CD4-positive, alpha-beta T cell (primary cell): ENCODE data around the gene NUBP2. TPM values are rescaled to one million over a fixed set of nuclear protein-coding genes. Genes with fewer than 3 reads are reported as not detected.

Experiments
- ATAC-seq: fragments of 200-7000 bp; cut with Tn5 transposase; one replicate; pipeline ENCODE4 v1.10.0; 2022; ENCODE audit warnings: mild to moderate bottlenecking; ENCODE audit not compliant: poor library complexity
- CTCF ChIA-PET: fragments of 350-600 bp; sonication (Branson Sonifier 250); formaldehyde crosslinking; loops from one replicate; lab custom pipeline; 2021; ENCODE audit warnings: antibody characterized with exemption, inconsistent platforms; lab: Charles Lee
- POLR2A ChIA-PET: fragments of 350-600 bp; sonication (Branson Sonifier 250); formaldehyde crosslinking; loops from one replicate; lab custom pipeline; 2021; ENCODE audit warnings: antibody characterized with exemption, inconsistent platforms; lab: Charles Lee
- DNase-seq, 14 experiments: peaks; one replicate each; pipeline ENCODE4 v3.0.0-alpha.2; 2013 to 2020; ENCODE audit warnings: mixed read lengths in 2 of 14
- H3K27ac ChIP-seq, 2 donors: one replicate each; pipeline versions ENCODE4 v1.5.1 to v1.7.0; 2013; ENCODE audit warnings: low read length in 2 of 2, low read depth in 1 of 2, mild to moderate bottlenecking in 1 of 2
- H3K27me3 ChIP-seq, 2 experiments: 1 replicate in 1 of 2; 2 replicates in 1 of 2; pipeline versions ENCODE4 v1.6.1 to v1.7.0; 2013; ENCODE audit warnings: low read length in 2 of 2, control low read depth in 1 of 2, mild to moderate bottlenecking in 1 of 2, moderate library complexity in 1 of 2; ENCODE audit not compliant: insufficient read depth in 2 of 2, control insufficient read depth in 1 of 2
- H3K36me3 ChIP-seq: one replicate; pipeline ENCODE4 v1.6.1; 2013; ENCODE audit warnings: low read length, control low read depth; ENCODE audit not compliant: insufficient read depth
- H3K4me1 ChIP-seq: one replicate; pipeline ENCODE4 v1.6.1; 2013; ENCODE audit warnings: low read length, control low read depth; ENCODE audit not compliant: insufficient read depth
- H3K4me3 ChIP-seq: one replicate; pipeline ENCODE4 v1.5.1; 2013; ENCODE audit warnings: mild to moderate bottlenecking, low read length, moderate library complexity
- H3K9me3 ChIP-seq, 2 experiments: 1 replicate in 1 of 2; 2 replicates in 1 of 2; pipeline versions ENCODE4 v1.6.1 to v1.7.0; 2013; ENCODE audit warnings: low read length in 2 of 2, mild to moderate bottlenecking in 2 of 2, control low read depth in 1 of 2, moderate library complexity in 1 of 2; ENCODE audit not compliant: control insufficient read depth in 1 of 2, insufficient read depth in 1 of 2
- H3K27ac Mint-ChIP-seq: one replicate; pipeline ENCODE4 v1.8.0; 2020; ENCODE audit warnings: mixed read lengths
- H3K27me3 Mint-ChIP-seq: one replicate; pipeline ENCODE4 v1.8.0; 2021; ENCODE audit warnings: mixed read lengths
- H3K36me3 Mint-ChIP-seq: one replicate; pipeline ENCODE4 v1.8.0; 2021; ENCODE audit warnings: low read depth, mixed read lengths
- H3K4me1 Mint-ChIP-seq: one replicate; pipeline ENCODE4 v1.8.0; 2021; ENCODE audit warnings: low read depth, mixed read lengths
- H3K4me3 Mint-ChIP-seq: one replicate; pipeline ENCODE4 v1.8.0; 2020; ENCODE audit warnings: mild to moderate bottlenecking, mixed read lengths
- H3K9me3 Mint-ChIP-seq: one replicate; pipeline ENCODE4 v1.8.0; 2020; ENCODE audit warnings: mixed read lengths
- CTCF ChIP-seq: fragments of 200-600 bp; IDR thresholded peaks from one replicate; pipeline ENCODE4 v1.8.0; 2022; ENCODE audit warnings: antibody characterized with exemption, mild to moderate bottlenecking
- intact Hi-C, 2 experiments: fragments of 100-400 bp; cut with DNase I in 1 of 2; cut with micrococcal nuclease in 1 of 2; formaldehyde crosslinking; loops; one replicate each; pipeline versions ENCODE4 v1.15.1 to v1.9.0; 2023 to 2025; cut with DNase I, micrococcal nuclease
- total RNA-seq, 174 experiments: library from RNA in 2 of 174; stranded (reverse) in 2 of 174; gene quantifications; one replicate each; pipeline ENCODE4 v1.2.3 and lab custom pipeline; 2021 to 2026

The NUBP2 gene
- total RNA-seq, 2 experiments from 2014 or later: 36.4 to 38.1 TPM

- Mint-ChIP-seq H3K9me3 (no peaks in the 10 kb centered on the region), H3K4me1 (peaks cover 3% of the 10 kb centered on the region), H3K27ac (no peak overlapping the region), H3K36me3 (peaks cover 24% of the 10 kb centered on the region), H3K27me3 (no peaks in the 10 kb centered on the region), H3K4me3 (no peak overlapping the region)
- no peak for TF ChIP-seq CTCF
- no peak for ATAC-seq
- no peak overlapping the region for H3K4me3 ChIP-seq
- intact Hi-C loops: no loop called here
- H3K36me3 ChIP-seq: peaks cover 65% of the 10 kb centered on the region
- ChIA-PET CTCF (no interaction called here), POLR2A (no interaction called here)
- H3K9me3 ChIP-seq: no peaks in the 10 kb centered on the region
- DNase-seq: no peak
- no peak overlapping the region for H3K27ac ChIP-seq
- H3K27me3 ChIP-seq: no peaks in the 10 kb centered on the region
- H3K4me1 ChIP-seq: peaks cover 19% of the 10 kb centered on the region
Measured at GRCh38 chr16:1819611-1820010, 36.9 kb downstream of the NUBP2 start.

GRCh38 chr16:1820096-1820945 lies 37.6 kb downstream of the NUBP2 start:
- intact Hi-C loops: no loop called here
- H3K36me3 ChIP-seq: peaks cover 65% of the 10 kb centered on the region
- no peak for TF ChIP-seq CTCF
- Mint-ChIP-seq H3K27me3 (no peaks in the 10 kb centered on the region), H3K9me3 (no peaks in the 10 kb centered on the region), H3K27ac (no peak overlapping the region), H3K4me3 (no peak overlapping the region), H3K4me1 (peaks cover 8% of the 10 kb centered on the region), H3K36me3 (peaks cover 18% of the 10 kb centered on the region)
- DNase-seq (no peak), ATAC-seq (no peak)
- no peak overlapping the region for H3K27ac ChIP-seq
- ChIA-PET CTCF (no interaction called here), POLR2A (no interaction called here)
- no peaks in the 10 kb centered on the region for H3K9me3 ChIP-seq
- peaks cover 26% of the 10 kb centered on the region for H3K4me1 ChIP-seq
- H3K4me3 ChIP-seq: no peak overlapping the region
- H3K27me3 ChIP-seq: no peaks in the 10 kb centered on the region

- Mint-ChIP-seq H3K4me3 (no peak overlapping the region), H3K36me3 (peaks cover 13% of the 10 kb centered on the region), H3K9me3 (no peaks in the 10 kb centered on the region), H3K4me1 (peaks cover 14% of the 10 kb centered on the region), H3K27ac (no peak overlapping the region), H3K27me3 (no peaks in the 10 kb centered on the region)
- Histone ChIP-seq H3K27ac (no peak overlapping the region), H3K36me3 (peaks cover 61% of the 10 kb centered on the region), H3K9me3 (no peaks in the 10 kb centered on the region), H3K4me3 (no peak overlapping the region), H3K4me1 (peaks cover 32% of the 10 kb centered on the region), H3K27me3 (no peaks in the 10 kb centered on the region)
- ChIA-PET CTCF (no interaction called here), POLR2A (no interaction called here)
- ATAC-seq (no peak), DNase-seq (no peak)
- no peak for TF ChIP-seq CTCF
- intact Hi-C loops: no loop called here
Measured at GRCh38 chr16:1820946-1821290, 38.2 kb downstream of the NUBP2 start.
